HG03175 (cell line): ENCODE measurements around the gene DGKB.
A peak's percentile ranks its signal among the peaks of the same experiment; 100 is the strongest.

ENCODE experiments used
- ATAC-seq: cut with Tn5 transposase; IDR thresholded peaks from one replicate; pipeline ENCODE4 v1.9.1; 2021; ENCODE audit warnings: mild to moderate bottlenecking, moderate library complexity; ENCODE audit not compliant: unreplicated experiment

Gene DGKB

DNA sequence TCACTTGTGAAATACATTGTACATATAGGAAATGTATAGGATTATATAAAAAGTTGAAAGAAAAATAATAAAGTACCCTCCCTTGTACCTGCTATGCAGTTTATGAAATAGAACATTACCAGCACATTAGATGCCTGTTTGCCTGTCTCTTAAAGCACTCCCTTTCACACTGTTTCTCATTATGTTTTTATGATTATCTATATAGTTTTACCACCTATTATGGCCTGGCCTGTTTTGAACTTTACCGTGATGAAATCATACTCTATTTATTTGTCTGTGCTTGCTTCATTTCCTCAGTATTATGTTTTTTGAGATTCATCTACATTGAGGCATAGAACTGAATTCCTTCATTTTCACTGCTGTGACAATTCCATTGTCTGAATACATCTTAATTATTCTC, 41.1 kb downstream of the DGKB start:
- no peak for ATAC-seq

DNA sequence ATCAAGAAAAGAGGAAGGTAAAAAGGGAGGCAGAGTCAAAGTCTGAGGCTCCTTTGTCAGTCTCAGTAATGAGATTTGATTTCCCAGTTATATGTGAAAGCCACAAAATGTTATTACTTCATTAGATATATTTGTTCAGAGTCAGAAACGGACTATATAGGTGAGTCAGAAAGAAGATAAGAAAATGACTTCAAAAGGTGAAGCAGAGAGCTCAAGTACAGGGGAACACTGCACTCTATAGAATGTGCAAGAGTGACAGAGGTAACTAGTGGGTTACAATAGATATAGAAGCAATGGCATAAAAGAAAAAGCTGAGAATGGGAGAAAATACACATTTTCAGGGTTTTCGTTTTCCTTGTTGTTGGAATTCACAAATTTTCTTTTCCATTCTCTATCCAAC, 43.3 kb downstream of the DGKB start:
- no peak for ATAC-seq

GRCh38 chr7:14858866-14859265, 43.7 kb downstream of the DGKB start:
- no peak for ATAC-seq

DNA sequence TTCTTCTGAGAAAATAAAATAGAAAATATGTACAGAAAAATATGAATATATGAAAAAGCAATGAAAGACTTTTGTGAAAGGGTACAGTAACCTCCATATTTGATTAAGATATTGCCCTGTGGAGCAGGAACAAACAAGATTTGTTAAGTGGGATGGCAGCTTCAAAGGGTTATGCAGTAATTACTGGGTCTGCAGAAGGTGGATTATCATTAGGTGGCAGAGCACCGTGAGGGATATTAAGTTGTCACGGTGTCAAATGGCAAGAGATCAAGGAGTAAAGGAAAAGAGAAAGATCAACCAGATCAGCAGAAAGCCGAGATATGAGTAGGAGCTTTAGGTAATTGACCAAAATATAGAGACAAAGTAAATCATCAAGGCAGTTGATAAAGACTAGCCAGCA, 44.1 kb downstream of the DGKB start:
- no peak for ATAC-seq

DNA sequence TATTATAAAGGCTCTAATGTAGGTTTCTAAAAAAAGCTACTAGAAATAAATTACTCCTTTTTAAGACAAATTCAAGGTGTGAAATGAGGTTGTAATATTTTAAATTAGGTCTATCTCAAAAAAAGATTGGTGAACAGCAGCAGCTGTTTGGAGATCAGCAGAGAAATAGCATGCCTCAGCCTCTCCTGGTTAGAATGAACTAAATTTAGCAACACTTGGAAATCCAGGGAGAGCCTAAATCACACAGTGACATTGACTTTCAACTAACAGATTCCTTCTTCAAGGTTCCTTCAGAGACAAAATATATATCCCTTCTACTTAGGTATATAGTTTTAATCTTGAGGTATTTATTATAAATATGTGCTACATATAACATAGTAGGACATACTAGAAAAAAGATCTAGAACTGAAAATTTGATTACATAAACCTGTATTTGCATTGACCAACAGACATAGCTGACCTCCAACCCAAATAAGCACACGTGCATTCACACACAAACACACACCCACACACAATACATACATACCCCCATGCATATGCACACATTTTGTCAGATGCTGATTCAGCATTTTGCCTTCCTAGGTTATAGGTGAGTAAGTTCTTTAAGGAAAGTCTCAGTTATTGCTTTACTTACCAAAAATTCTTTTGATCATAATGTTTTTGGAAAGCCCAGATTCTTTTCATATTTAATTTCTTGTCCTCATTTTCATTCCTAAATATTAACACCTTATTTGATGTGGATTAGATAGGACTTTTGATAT, 47.3 kb downstream of the DGKB start:
- no peak for ATAC-seq

DNA sequence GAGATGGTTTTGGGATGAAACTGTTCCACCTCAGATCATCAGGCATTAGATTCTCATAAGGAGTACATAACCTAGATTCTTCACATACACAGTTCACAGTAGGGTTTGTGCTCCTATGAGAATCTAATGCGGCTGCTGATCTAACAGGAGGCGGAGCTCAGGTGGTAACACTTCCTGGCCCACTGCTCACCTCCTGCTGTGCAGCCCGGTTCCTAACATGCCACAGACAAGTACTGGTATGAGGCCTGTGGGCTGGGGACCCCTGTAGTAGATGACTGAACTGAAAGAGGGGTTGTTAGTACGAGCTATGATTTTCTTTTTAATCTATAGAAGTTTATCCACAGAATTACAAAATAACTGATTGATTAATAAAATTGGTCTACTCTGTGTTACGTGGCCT, 48.1 kb downstream of the DGKB start:
- ATAC-seq = no peak

DNA sequence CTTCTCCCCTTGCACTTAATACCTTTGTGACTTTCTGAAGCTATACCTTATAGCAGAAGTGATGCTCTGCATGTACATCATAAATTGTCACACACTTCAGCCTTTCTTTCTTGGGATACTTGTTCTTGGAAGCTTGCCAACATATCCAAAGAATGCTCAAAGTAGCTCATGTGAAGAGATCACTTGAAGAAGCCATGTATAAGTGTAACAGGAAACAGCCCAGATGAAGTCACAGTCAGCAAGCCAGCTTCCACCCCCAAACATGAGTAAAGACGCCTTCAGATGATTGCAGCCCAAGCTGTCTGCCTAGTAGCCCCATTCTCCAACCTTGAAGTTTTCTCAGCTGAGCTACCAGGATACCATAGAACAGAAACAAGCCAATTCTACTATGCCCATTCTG, 50.9 kb downstream of the DGKB start:
- ATAC-seq = no peak

GRCh38 chr7:14850039-14850438, 52.5 kb downstream of the DGKB start:
- no peak for ATAC-seq

DNA sequence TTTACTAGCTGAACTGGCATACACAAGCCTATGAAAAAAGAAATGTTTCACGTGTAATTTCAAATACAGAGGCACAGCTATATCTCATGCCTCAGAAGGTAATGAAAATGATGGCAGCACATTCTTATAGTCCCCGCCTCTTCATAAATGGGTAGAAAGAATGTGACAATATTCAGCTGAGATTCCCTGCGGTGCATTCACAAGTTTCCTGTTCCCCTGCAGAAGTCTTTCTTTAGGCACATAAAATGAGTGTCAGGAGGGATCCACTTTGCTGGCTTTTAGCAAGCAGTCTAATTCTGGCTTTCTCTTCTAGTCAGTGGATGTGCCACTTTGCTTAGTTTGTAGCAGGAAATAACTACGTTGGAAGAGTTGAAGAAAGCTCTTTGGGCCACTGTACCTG, 56.1 kb downstream of the DGKB start:
- no peak for ATAC-seq

- ATAC-seq = no peak
Measured at GRCh38 chr7:14843755-14844154, 58.8 kb downstream of the DGKB start.

DNA sequence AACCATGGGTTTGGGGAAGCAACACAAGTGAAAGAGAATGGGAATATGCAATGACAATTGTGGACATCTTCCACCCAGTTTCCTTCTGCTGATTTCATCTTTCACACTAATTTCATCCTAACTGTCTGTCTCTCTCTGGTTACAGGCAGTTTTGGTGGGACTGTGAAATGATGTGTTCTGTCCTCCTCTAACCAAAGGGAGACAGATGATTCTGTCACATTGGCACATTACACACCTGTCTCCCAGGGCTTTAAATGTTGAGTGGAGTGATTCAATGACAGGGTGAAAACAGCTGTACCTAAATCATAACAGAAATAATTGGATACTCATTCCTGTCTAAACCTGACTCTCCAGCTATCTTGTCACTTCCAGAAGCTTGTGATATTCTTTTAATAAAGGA, 60.0 kb downstream of the DGKB start:
- ATAC-seq = no peak

DNA sequence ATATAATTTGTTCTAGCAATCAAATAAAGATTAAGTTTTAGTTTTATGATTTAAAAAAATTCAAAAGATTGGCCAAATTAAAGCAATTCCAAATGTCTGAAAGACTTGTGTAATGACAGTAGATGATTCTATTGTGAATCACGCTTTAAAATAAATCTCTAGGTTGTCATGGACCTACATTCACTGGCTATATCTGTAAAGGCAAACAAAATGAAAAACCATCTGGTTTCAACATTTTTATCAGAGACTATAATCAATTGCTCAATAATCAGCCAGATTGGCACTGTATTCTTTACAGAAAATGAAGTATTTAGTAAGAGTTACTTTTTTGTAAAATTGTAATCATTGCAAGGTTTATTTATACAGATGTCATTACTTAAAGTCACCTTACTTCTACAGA, 60.7 kb downstream of the DGKB start:
- ATAC-seq = no peak

GRCh38 chr7:14841086-14841485, 61.5 kb downstream of the DGKB start:
- no peak for ATAC-seq

DNA sequence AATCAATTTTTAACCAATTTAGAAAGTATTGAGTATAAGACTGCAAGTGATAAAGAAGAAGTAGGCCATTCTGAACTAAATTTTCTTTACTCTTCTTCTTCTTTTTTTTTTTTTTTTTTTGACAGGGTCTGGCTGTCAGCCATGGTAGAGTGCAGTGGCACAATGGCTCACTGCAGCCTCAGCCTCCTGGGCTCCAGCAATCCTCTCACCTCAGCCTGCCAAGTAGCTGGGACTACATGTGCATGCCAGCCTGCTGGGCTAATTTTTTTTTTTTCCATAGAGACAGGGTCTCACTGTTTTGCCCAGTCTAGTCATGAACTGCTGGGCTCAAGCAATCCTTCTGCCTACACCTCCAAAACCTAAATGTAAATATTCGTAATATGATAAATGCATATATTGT, 63.2 kb downstream of the DGKB start:
- no peak for ATAC-seq

GRCh38 chr7:14837216-14837615, 65.3 kb downstream of the DGKB start:
- ATAC-seq = no peak

DNA sequence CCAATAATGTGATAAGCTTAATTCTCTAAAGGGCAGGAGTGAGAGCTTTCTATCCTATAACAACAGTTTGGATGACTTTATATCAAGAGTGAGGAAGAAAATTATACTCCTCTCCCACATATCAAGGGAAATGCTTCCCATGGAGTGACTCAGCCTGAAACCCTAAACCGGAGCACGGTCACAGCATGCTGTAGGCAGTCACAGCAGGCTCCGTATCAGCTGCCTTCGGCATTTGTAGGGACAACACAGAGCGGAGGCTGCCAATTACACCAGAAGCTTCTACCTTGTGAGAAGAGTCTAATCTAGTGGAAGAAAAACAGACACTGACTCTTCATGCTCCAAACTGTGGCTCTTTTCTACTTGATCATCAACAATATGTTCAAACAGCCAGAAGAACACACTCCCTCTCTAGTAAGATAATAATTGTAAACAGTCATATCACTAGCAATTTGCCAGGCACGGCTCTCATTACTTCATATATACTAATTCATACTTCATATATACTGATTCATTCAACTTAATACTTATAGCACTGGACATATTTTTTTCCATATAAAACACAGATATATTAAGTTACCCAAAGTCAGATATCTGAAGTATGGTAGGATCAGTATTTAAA, 65.9 kb downstream of the DGKB start:
- ATAC-seq = no peak

- ATAC-seq = no peak
Measured at GRCh38 chr7:14836006-14836405, 66.5 kb downstream of the DGKB start.

GRCh38 chr7:14835384-14835783, 67.2 kb downstream of the DGKB start:
- ATAC-seq = no peak

DNA sequence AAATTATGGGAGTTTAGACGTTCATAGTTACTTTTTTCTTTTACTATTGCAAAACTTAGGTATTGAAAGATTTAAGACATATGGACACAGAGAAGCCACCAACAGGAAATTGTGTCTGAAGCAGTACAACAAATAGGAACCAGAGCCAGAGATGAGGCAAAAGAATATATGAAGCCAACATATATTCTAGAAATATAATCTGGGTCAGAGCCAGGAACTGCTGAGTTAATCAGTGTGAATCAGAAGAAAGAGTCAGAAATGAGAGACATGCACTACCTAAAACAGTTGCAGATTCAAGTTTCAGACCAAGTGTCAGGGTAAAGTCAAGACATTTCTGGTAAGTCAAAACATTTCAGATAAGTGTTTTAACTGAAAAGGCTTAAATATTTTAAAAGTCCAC, 67.7 kb downstream of the DGKB start:
- ATAC-seq = no peak

DNA sequence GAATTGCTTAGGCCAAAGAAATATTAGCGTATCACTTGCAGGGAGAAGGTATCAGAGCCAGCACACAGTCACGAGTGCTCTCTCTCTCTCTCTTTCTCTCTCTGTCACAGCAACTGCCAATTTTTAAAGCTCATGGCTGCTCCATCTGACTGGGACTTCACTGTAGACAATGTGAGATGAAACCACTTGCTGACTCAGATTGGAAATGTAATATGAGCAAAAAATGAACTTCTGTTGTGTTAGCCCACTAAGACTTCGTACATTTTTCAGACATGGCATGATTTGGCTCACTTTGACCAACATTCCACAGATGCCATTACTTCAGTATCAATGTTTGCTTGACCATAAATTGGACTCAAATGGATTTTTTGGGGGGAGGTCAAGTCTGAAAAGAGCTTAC, 68.1 kb downstream of the DGKB start:
- ATAC-seq = peak; percentile 59

GRCh38 chr7:14833707-14834106, 68.8 kb downstream of the DGKB start:
- no peak for ATAC-seq

GRCh38 chr7:14828053-14828452, 74.5 kb downstream of the DGKB start:
- no peak for ATAC-seq

DNA sequence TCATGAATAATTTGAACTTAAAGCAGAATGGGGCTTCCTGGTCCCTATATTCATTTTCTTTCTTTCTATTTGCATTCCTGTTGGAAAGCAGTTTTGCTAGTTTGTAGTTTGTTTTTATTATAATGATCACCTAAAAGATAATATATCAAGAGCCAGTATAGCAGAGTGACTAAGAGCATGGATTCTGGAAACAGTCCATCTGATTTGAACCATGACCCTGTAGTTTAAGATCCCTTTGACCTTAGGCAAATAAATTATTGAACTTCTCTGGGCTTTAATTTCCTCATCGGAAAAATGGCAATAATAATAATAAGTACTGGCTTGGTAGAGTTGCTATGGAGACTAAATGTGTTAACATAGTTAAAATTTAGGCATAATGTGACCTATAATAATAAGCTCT, 76.1 kb downstream of the DGKB start:
- no peak for ATAC-seq
